Fibroblast of skin of left biceps (primary cell): ENCODE data around the gene ZNF771.
"Not testable (repeated sequence)": the region's sequence is repeated elsewhere in the genome, so short reads cannot be mapped to it uniquely, and the experiment has no call there.

Source experiments
- DNase-seq, 2 experiments: peaks; one replicate each; pipeline ENCODE4 v3.0.0-alpha.2; 2013; ENCODE audit warnings: low read depth in 2 of 2

ZNF771 gene

GRCh38 chr16:30375864-30376263, 31.5 kb upstream of the ZNF771 start:
- no peak for DNase-seq

- DNase-seq: no peak
Measured at GRCh38 chr16:30376461-30376902, 30.9 kb upstream of the ZNF771 start.

- no peak for DNase-seq
Measured at GRCh38 chr16:30377050-30377811, 30.2 kb upstream of the ZNF771 start.

- peak; percentile 73 for DNase-seq
Measured at GRCh38 chr16:30377812-30378235, 29.6 kb upstream of the ZNF771 start.

- peak; percentile 94 to 95 for DNase-seq
Measured at GRCh38 chr16:30378236-30379157, 28.9 kb upstream of the ZNF771 start.

GRCh38 chr16:30379158-30379783, 28.1 kb upstream of the ZNF771 start:
- no peak for DNase-seq

GRCh38 chr16:30380072-30380802, 27.2 kb upstream of the ZNF771 start:
- no peak for DNase-seq

GRCh38 chr16:30380803-30381208, 26.6 kb upstream of the ZNF771 start:
- no peak for DNase-seq

- DNase-seq: no peak
Measured at GRCh38 chr16:30381291-30382041, 25.9 kb upstream of the ZNF771 start.

- DNase-seq: no peak
Measured at GRCh38 chr16:30382111-30382881, 25.1 kb upstream of the ZNF771 start, which contains the start of gene SEPTIN1. SEPTIN1 (minus strand) TSS chr16:30382561; CDS start chr16:30382542, 19 bp downstream.

GRCh38 chr16:30383521-30383920, 23.9 kb upstream of the ZNF771 start:
- DNase-seq: no peak

GRCh38 chr16:30394592-30395154, 12.7 kb upstream of the ZNF771 start:
- DNase-seq: no peak

GRCh38 chr16:30395155-30395991, 12.0 kb upstream of the ZNF771 start, which contains the start of gene ZNF48:
ZNF48 (plus strand) TSS chr16:30395420; CDS start chr16:30395795, 375 bp downstream.
- peak; percentile 64 to 68 for DNase-seq

GRCh38 chr16:30395992-30396585, 11.3 kb upstream of the ZNF771 start:
- no peak for DNase-seq

- not testable (repeated sequence) for DNase-seq
Measured at GRCh38 chr16:30396627-30397026, 10.8 kb upstream of the ZNF771 start.

GRCh38 chr16:30397056-30397455, 10.3 kb upstream of the ZNF771 start:
- DNase-seq: no peak

GRCh38 chr16:30397776-30398660, 9.4 kb upstream of the ZNF771 start:
- no peak for DNase-seq
